Ovary (tissue), 3 donors: Measurements from ENCODE around the gene AMOTL2.

Experiments used
- POLR2A ChIP-seq: fragments of 450-650 bp; IDR thresholded peaks from one replicate; pipeline ENCODE4 v1.6.1; 2017; ENCODE audit warnings: antibody characterized with exemption, mild to moderate bottlenecking, moderate library complexity
- TF ChIP-seq, protein P1 (sequence below), 3 donors: fragments of 450-650 bp in 2 of 3; fragments of 200-600 bp in 1 of 3; IDR thresholded peaks; one replicate each; pipeline versions ENCODE4 v1.5.1 to v1.8.0; 2016 to 2022; ENCODE audit warnings: antibody characterized with exemption in 3 of 3, mild to moderate bottlenecking in 1 of 3
- donor health status: DM: no; HTN: no; CAD: no.

GRCh38 chr3:134306320-134306719 is 67.9 kb downstream of the AMOTL2 start:
- TF ChIP-seq, protein P1, sequence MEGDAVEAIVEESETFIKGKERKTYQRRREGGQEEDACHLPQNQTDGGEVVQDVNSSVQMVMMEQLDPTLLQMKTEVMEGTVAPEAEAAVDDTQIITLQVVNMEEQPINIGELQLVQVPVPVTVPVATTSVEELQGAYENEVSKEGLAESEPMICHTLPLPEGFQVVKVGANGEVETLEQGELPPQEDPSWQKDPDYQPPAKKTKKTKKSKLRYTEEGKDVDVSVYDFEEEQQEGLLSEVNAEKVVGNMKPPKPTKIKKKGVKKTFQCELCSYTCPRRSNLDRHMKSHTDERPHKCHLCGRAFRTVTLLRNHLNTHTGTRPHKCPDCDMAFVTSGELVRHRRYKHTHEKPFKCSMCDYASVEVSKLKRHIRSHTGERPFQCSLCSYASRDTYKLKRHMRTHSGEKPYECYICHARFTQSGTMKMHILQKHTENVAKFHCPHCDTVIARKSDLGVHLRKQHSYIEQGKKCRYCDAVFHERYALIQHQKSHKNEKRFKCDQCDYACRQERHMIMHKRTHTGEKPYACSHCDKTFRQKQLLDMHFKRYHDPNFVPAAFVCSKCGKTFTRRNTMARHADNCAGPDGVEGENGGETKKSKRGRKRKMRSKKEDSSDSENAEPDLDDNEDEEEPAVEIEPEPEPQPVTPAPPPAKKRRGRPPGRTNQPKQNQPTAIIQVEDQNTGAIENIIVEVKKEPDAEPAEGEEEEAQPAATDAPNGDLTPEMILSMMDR (IDR thresholded peaks at IDR 0.05) = no peak
- TF ChIP-seq POLR2A = no peak
